OCI-LY3 (cell line): ENCODE measurements around the gene SORBS1.

Source experiments
- EZH2phosphoT487 ChIP-seq: fragments of 200-600 bp; shearing (Covaris generic); IDR thresholded peaks from 2 replicates; pipeline ENCODE4 v1.6.1; 2018; ENCODE audit warnings: antibody characterized with exemption, mixed run types, low read depth
- TF ChIP-seq, protein P1 (sequence below): fragments of 200-600, 300-600 bp; sonication (generic); IDR thresholded peaks from 2 replicates; pipeline ENCODE4 v1.5.1; 2014; ENCODE audit warnings: antibody characterized with exemption, low read length, low read depth

DNA sequence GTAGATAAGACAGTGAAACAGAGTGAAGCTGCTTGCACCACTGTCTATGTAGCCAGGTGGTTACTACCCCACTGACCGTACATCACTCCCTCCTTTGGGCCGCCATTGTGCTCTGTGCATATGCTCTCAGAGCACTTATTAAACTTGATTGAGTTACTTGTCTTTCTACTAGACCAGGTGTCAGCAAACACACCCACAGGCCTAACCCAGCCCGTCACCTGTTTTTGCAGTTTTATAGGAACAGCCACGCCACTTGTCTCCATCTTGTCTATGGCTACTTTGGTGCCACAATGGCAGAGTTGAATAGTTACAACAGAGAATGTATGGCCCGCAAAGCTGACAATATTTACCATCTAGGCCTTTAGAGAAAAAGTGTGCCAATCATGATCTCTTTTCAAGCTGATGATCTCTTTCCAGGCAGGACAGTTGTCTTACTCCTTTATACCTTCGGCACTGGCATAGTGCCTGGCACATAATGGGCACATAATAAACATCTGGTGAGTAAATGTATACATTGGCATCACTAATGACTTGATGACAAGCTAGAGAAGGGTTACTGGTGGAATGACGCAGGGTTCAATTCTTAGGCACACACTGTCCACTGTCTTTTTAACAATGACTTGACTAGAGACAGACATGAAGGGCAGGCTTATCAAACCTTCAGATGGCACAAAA lies 36.7 kb downstream of the SORBS1 start:
- TF ChIP-seq, protein P1, sequence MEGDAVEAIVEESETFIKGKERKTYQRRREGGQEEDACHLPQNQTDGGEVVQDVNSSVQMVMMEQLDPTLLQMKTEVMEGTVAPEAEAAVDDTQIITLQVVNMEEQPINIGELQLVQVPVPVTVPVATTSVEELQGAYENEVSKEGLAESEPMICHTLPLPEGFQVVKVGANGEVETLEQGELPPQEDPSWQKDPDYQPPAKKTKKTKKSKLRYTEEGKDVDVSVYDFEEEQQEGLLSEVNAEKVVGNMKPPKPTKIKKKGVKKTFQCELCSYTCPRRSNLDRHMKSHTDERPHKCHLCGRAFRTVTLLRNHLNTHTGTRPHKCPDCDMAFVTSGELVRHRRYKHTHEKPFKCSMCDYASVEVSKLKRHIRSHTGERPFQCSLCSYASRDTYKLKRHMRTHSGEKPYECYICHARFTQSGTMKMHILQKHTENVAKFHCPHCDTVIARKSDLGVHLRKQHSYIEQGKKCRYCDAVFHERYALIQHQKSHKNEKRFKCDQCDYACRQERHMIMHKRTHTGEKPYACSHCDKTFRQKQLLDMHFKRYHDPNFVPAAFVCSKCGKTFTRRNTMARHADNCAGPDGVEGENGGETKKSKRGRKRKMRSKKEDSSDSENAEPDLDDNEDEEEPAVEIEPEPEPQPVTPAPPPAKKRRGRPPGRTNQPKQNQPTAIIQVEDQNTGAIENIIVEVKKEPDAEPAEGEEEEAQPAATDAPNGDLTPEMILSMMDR, result no peak
- TF ChIP-seq EZH2phosphoT487, result no peak
